GM18499 (cell line): ENCODE results near the gene NDC1.
"Not testable (repeated sequence)": the region's sequence is repeated elsewhere in the genome, so short reads cannot be mapped to it uniquely, and the experiment has no call there.

Source experiments
- ATAC-seq: cut with Tn5 transposase; IDR thresholded peaks from one replicate; pipeline ENCODE4 v1.9.1; 2021; ENCODE audit warnings: moderate number of reproducible peaks; ENCODE audit not compliant: insufficient read depth, unreplicated experiment

NDC1 gene

GRCh38 chr1:53833393-53833792 lies 4.7 kb downstream of the NDC1 start:
- no peak for ATAC-seq

GRCh38 chr1:53826367-53826766 lies 11.7 kb downstream of the NDC1 start:
- ATAC-seq, result no peak

GRCh38 chr1:53825306-53825705 lies 12.8 kb downstream of the NDC1 start:
- no peak for ATAC-seq

GRCh38 chr1:53822931-53823330 lies 15.2 kb downstream of the NDC1 start:
- no peak for ATAC-seq

GRCh38 chr1:53821380-53821779 lies 16.7 kb downstream of the NDC1 start:
- no peak for ATAC-seq

GRCh38 chr1:53819387-53819786 lies 18.7 kb downstream of the NDC1 start:
- no peak for ATAC-seq

- not testable (repeated sequence) for ATAC-seq
These were observed 21.5 kb downstream of the NDC1 start for GRCh38 chr1:53816584-53816983.

- not testable (repeated sequence) for ATAC-seq
These were observed 22.6 kb downstream of the NDC1 start for GRCh38 chr1:53815484-53815883.

GRCh38 chr1:53811414-53811851 lies 26.7 kb downstream of the NDC1 start:
- no peak for ATAC-seq

GRCh38 chr1:53810497-53810896 lies 27.6 kb downstream of the NDC1 start:
- no peak for ATAC-seq

- ATAC-seq, result no peak
These were observed 28.1 kb downstream of the NDC1 start for GRCh38 chr1:53810007-53810406.

- no peak for ATAC-seq
These were observed 30.2 kb downstream of the NDC1 start for GRCh38 chr1:53807916-53808315.

GRCh38 chr1:53804791-53805505 lies 33.1 kb downstream of the NDC1 start:
- no peak for ATAC-seq

- ATAC-seq, result no peak
These were observed 33.9 kb downstream of the NDC1 start for GRCh38 chr1:53804181-53804580.

GRCh38 chr1:53800621-53801020 lies 37.5 kb downstream of the NDC1 start:
- no peak for ATAC-seq

- no peak for ATAC-seq
These were observed 39.0 kb downstream of the NDC1 start for GRCh38 chr1:53799141-53799540.

GRCh38 chr1:53792806-53793205 lies 45.3 kb downstream of the NDC1 start:
- ATAC-seq, result no peak

GRCh38 chr1:53787655-53788054 lies 50.4 kb downstream of the NDC1 start:
- ATAC-seq, result no peak

GRCh38 chr1:53783056-53783455 lies 55.0 kb downstream of the NDC1 start:
- no peak for ATAC-seq

- no peak for ATAC-seq
These were observed 56.4 kb downstream of the NDC1 start for GRCh38 chr1:53781654-53782053.

- ATAC-seq, result no peak
These were observed 60.8 kb downstream of the NDC1 start for GRCh38 chr1:53777272-53777671.

- no peak for ATAC-seq
These were observed 66.4 kb downstream of the NDC1 start for GRCh38 chr1:53771648-53772047.
